HG03442 (cell line): ENCODE results near the gene DOCK2.

Experiments
- ATAC-seq: cut with Tn5 transposase; IDR thresholded peaks from one replicate; pipeline ENCODE4 v1.9.1; 2021; ENCODE audit warnings: mild to moderate bottlenecking, moderate library complexity; ENCODE audit not compliant: unreplicated experiment

The DOCK2 gene

DNA sequence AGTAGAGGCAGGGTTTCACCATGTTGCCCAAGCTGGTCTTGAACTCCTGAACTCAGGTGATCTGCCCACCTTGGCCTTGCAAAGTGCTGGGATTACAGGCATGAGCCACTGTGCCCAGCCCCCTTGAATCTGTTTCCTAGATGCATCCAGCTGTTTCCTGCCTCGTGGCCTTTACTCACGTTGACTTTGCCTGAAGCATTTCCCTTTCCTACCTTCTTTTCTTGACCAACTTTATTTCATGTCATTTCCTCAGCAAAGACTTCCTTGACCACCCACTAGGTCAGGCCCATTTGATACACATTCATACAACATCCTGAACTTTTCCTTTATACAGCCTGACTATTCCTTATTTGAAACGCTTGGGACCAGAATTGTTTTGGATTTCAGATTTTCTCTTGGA lies 51.0 kb downstream of the DOCK2 start:
- no peak for ATAC-seq

DNA sequence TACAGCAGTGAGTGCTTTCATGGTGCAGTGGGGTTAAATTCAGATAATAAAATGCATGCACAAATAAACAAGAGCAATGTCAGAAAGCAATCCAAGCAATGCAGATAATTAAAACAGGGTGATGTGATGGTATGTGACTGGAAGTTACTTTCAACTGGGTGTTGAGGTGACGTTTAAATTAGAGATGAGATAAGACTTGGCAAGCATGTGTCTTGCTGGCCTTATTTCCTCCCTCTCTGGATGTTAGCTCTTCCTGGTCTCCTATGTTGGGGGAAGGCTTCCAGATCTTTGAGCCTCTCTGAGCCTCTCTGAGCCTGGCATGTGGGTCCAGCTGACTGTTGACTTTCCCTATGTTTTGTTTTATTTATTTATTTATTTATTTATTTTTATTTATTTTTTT lies 54.4 kb downstream of the DOCK2 start:
- ATAC-seq, result no peak

DNA sequence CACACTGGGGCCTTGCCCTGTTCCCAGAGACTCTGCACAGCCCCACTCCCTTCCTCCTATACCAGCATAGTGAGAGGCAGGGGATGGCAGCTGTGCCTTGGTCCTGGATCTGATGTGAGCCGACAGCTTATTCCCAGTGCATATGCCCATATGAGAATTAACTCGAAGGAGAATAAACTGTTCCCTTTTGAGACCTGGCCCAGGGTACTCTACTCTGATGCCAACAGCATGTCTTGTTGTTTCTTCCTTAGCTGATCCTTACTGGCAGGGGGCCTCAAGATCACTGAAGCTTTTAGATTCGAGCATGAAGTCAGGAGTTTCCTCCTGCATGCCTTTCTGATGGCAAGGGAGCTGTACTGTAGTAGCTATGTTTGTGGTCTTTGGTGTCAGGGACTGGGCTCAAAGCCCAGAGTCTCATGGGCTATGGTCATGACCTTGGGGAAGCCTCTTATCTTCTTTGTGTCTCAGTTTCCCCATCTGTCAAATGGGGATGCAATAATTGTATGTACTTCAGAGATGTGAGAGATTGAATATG lies 57.1 kb downstream of the DOCK2 start:
- no peak for ATAC-seq

DNA sequence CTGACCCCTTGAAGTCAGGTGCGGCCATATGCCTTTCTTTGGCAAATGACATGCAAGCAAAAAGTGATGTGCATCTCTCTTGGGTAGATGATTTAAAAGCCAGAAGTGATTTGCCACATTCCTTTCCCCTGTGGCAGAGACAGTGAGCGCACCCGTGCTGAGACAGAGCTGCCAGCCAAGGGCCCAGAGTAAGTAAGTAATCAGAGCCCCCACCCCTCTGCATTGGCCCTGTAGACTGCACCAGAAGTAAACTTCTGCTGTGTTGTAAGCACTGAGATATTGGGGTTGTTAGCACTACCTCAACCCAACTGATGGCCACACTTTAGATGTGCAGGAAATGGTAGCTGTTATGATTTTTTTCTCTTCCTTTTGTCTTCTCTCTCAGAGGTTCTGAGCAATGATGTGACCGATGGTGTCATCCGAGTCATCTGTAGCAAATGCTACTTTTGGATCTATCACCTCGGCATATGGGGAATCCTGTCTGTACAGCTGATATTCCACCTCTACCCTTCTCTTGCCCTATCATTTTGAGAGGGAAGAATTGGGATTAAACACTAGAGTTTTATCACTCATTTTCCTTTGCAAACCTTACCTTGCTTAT lies 58.0 kb downstream of the DOCK2 start:
- ATAC-seq, result no peak

DNA sequence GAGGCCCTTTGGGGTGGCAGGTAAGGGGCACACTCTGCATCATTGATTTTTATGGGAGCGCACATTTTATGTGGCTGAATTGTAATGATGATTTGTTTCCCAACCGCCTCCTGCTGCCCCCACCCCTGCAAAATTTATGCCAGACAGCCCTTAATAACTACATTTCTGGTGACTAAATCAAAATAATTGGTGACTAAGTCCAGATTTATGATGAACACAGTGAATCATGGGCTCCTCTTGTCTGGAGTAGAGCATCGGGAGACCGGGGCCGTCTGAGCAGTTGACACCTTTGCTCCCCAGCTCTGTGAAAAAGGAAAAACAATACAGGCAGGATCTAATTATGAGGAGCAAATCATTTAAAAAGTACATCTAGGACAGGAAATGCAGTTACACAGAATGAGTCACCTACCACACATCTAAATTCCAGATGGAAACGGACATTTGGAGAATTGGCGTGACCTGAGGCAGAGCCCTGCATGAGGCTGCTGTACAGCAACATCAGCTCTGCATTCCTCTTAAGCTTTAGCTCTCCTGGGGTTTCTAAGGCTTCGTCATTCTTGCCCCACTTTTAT lies 58.9 kb downstream of the DOCK2 start:
- no peak for ATAC-seq

DNA sequence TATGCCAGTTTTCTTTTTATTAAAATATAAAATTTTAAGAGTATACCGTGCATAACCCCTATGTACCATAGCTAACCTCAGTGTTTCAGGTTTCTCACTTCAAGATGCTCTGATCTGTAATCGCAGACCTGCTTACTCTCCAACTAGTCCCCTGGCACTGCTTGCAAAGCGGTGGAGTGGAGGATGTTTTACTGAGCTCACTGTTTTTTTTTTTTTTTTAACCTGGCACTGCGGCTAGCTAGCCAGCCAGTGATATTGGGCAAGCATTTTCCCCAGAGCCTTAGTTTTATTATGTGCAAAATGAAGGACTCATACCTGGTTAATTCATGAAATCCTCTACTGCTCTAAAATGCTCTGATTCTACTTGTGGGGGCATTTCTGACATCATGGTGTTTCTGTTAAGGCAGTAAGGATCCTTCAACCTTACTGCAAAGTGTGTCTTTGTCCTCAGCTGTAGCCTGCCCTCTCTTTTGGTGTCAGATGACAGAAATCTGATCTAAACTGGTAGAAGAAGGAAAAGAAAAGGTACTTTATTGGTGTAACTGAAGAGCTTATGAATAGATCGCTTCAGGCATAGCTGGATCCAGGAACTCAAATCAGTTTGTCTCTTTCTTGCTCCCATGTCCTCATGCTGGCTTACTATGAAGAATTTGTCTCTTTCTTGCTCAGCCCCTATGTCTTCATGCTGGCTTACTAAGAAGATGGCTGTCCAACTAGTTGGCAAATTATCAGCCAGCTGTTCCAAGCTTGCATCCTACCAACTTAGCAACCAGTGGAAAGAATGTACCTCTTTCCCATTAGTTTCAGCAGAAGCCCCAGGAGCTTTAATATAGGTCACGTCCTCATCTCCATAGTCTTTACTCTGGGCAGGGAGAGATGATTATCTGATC lies 59.8 kb downstream of the DOCK2 start:
- ATAC-seq, result no peak

DNA sequence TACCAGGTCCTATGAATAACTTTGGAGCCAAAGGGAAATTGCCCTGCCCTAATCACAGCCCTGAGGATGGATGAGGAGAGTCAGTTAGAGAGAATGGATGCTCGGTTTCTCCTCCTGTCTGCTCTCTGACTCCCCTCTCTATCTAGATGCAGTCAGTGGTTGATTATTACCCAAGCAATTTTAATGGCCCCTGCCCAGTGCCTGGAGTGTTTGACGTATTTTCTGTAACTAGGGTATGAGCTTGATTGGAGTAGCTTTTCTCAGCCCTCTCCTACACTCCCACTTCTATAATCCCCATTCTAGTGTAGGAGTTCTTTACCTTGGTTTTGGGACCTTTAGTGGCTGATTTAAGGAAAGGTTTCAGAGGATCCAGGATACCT lies 60.4 kb downstream of the DOCK2 start:
- no peak for ATAC-seq

DNA sequence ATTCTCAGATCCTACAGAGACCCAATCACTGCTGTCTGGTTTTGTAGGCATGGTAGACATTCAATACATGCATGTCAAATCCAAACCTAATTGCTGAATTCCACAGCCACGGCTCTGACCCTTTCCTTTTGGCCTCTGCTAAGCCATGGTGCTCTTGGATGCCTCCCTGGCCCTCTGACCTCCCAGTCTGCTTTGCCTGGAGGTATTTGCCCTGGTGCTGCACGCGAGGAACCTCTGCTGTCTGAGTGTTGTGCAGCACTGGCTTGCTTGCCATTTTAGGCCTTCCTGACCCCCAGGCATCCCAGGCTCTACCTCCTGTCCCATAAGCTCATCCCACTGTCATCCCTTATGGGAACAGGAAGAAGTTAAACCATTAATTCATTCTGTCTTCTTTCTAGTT lies 60.9 kb downstream of the DOCK2 start:
- ATAC-seq, result no peak

DNA sequence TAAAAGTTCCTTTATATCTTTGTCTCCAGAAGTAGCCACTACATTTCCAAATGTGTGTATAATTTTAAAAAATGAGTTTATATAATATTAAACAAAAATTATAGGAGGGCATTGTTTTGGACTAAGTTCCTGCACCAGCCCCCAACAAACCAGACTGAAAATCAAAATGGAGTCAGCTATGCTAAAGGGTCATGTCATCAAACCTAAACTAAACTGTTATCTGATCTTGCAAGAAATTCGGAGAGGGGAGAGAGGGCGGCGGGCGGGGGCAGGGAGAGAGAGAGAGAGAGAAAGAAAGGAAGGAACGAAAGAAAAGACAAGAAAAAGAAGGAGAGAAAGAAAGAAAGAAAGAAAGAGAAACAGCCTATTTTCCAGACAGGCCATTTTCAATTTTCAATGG lies 63.5 kb downstream of the DOCK2 start:
- ATAC-seq, result no peak

DNA sequence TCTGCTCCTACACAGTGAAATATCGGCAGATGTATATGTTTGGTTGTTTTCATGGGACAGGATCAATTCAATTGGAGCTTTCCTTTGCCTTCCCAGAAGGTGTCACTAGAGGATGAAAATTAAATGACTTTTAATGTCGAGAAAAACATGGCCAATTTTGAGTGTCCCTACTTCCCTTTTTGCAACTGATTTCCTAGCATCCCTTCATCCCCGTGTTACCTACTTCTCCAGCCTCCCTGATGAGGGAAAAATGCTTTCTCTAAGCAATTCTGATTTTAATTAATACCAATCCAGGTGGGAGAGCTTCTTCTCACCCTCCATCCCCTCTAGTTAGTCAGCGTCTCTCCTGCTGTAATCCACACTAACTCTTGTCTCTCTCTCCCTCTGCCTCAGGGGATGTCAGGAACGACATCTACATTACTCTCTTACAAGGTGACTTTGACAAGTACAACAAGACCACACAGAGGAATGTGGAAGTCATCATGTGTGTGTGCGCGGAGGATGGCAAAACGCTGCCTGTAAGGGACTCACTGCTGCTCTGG lies 64.9 kb downstream of the DOCK2 start:
- ATAC-seq, result no peak

DNA sequence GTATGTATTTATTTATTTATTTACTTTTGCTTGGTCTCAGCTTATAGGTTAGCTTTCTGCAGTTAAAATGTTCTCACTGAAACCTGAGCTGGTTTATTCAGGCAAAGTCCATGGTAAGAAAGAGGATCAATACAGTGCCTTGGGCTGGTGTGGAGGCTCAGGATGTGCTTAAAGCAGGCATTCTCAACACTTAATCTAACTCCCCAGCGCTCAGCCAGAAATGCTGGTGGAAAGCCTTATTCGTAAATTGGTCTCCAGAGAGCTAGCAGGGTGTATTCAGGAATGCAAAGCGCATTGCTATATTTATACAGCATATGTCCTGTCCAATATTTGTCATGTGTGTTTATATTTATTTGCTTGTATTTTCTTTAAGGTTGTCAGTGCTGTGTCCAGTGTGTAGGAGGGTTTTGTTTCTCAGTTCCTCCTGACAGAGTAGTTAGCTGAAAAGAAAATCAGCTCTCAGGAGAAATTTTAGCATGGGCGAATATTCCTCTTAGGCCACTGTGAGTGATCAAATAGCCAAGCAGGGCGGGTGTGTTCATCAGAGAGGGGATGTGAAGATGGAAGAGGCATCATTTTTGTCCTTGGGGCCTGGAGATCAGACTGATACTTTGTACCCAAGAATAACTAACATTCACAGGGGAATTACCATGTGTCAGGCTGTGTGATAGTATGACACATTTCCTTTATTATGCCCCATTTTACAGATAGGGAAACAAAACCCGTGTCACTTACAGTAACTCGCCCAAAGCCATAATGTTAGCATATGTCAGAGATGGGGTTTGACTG lies 65.8 kb downstream of the DOCK2 start:
- peak; percentile 84 for ATAC-seq

DNA sequence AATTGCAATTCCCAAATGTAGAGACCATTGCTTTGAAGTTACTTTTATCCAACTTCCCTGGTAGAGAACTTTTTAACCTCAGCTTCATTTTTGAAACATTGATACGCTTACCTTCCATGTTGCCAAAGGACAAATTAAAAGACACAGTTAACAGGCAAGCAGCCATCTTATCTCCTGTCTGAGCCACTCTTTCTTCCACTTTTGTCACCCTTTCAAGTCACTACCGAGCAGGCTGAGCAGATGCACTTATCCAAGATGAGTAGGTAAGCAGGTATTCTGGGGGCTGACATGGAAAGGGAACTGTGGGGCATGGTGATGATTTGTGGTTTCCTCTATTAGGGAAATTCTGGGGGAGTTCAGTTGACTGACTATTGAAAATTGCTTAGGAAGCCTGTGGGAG lies 66.7 kb downstream of the DOCK2 start:
- ATAC-seq, result no peak

DNA sequence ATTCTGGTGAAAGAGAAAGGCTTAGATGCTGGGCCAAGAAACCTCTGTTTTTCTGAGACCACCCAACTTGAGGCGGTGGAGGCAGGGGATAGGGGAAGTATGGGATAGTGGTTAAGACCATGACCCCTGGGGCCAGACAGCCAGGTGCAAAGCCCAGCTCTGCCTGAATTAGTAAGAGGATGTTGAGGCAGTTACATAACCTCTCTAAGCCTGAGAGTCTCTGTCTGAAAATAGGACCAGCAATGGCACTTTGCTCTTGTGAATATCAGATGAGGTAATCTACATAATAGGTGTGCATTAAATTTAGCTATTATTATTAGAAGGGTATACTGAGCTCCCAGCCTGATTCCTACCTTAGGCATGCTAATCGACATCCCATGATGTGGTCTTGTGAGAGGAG lies 68.2 kb downstream of the DOCK2 start:
- no peak for ATAC-seq

DNA sequence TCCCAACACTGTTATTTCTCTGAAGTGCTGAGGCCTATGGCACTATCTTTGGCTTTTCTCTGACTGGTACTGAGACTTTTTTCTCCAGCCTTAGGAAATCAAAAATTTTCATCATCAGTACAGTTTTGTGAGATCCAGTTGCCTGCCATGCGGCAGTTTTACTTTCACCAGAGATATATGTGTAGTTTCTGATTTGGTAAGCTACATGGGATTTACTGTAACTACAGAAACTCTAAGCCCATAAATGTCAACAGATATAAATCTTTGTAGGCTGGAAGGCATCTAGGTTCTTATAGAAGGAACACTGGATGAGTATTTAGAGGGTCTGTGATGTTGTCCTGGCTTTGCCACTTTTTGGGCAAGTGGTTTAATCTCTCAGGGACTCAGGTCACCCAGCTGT lies 69.0 kb downstream of the DOCK2 start:
- no peak for ATAC-seq

DNA sequence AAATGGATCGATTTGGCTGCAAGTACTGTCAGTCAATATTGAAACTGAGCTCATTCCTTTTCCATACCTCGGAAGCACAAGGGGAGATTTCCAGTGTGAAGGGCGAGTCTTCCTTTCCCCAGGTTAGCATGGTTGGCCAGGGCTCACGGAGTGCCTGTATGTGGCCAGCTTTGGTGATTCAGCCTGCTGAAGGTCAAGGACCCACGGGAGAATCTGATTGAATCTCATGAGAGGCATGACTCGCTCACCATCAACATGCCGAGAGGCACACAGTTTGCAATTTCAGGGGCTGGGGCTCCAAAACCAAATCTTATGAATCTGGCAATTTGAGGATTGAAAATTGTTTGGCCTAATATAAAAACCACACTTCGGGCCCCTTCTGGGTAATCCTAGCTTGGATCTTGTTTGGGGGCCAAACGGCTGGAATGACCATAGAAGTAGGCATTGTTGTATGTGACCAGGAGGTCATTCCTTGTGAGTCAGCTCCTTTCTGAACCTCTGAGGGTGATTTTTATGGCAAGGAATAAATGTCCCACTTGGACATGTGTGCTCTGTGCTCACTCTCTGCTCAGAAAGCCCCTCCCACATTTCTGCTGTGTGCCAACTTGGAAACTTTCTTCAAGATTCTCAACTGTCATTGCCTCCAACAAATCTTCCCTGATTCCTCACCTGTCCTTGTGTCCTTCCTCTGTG lies 69.8 kb downstream of the DOCK2 start:
- ATAC-seq, result no peak

DNA sequence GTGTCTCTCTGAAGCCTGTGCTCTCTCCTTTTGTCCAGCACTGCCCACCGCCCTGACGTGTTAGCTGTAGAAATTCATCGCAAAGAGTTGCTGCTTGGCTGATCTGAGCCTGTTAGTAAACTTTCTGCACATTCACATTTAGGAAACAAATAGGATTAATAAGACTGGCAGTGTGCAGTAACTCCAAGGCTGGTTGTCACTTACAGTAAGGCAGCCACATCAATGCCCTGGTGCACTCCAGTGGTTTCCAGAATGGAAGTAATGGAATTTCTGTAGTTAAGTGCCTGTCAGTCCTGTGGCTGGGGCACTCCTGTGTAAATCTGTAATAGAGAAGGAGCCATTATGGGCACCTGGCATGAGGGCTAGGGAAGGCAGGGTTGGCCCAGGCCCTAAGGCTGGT lies 70.6 kb downstream of the DOCK2 start:
- no peak for ATAC-seq

DNA sequence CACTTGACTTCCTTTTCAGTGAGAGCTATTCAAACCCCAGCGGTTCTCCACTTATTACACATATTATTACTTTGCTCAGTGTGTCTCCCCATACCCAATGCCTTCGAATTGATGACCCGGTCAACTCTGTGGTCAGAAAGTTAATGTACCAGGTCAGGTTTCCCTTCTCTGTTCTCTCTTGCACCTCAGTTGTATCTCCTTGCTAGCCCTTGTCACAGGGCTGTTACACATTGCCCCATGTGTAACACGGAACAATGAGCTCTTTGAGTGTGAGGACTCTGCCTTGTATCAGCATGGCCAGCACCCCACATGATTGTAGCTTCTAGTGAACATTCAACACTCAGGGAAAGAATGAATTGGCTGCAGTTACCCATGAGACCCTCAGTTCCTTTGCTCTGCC lies 73.6 kb downstream of the DOCK2 start:
- ATAC-seq, result no peak

DNA sequence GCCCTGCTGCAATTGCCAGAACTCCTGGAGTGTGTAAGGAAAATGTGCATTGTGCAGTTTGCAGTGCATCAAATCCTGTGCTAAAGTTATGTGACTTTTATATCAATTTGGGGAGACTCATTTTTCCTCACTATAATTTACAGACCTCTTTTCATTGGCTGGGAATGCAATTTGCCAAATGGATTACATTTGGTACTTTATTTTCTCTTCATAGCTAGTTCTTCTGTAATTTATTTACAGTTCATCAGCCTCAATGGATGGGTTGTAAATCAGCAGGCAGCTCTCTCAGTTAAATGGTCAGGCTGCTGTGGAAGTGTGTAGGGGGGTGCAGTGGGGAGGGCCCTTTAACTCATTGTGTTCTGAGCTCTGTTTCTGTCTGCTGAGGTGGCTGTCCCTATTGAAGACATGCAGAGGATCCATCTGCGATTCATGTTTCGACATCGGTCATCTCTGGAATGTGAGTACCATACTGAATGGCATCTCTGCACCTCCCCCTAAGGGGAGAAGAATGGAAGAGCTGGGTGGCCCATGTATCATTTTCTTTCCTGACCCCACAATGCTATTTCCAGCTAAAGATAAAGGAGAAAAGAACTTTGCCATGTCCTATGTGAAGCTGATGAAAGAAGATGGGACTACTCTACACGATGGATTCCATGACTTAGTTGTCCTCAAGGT lies 74.6 kb downstream of the DOCK2 start:
- no peak for ATAC-seq

DNA sequence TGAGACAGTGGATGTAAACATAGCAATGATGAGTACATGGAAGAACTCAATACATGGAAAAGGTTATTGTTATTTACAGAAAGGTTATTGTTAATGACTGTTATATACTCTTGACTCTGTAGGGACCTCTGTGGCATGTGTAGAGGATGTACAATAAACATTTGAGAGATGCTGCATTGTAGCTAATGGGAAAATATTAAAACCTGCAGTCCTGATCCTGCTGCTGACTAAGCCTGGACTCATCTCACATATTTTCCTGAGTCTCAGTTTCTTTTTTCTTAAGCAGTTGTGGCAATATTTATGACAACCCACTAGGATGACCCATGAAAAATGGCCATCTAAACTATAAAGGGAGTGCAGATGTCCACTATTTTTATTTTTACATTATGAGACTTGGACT lies 75.4 kb downstream of the DOCK2 start:
- no peak for ATAC-seq

DNA sequence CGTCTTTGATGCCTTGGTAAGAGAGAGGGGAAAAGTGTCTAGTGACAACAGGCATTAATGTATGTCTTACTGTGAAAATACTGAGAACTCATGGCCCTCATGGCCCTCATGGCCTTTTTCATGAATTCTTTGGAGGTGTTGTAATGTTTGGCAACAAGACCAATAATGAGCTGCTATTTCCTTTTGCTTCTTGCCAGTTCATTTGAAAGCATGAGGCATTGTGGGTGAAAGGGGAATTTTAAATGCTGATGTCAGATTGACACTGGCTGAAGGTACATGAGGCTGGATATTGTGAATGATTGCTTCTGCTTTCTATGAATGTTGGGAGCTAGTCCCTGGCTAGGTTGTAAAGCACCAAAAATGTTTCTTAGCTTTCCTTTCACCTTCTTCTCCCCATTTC lies 79.2 kb downstream of the DOCK2 start:
- ATAC-seq, result no peak
